HuH-7 (cell line): ENCODE data around the gene LRRC74B.
"Not testable (repeated sequence)": the region's sequence is repeated elsewhere in the genome, so short reads cannot be mapped to it uniquely, and the experiment has no call there.

Experiments
- DNase-seq: peaks from one replicate; pipeline ENCODE4 v3.0.0; 2011; ENCODE audit warnings: low spot score

The LRRC74B gene, protein sequence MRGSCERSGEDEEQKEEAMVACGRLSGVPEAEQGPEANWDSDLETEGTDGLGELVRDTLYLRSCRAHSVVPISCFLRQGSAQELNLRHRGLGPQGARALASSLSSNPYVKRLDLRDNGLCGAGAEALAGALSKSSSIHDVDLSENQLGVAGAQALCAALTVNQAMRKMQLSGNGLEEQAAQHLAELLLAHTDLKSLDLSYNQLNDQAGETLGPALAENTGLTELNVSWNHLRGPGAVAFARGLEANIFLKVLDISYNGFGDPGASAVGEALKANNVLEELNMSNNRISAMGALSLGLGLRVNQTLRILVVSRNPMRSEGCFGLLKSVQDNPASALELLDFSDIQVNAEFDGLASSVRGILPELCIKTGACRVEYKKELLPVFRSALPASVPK

DNA sequence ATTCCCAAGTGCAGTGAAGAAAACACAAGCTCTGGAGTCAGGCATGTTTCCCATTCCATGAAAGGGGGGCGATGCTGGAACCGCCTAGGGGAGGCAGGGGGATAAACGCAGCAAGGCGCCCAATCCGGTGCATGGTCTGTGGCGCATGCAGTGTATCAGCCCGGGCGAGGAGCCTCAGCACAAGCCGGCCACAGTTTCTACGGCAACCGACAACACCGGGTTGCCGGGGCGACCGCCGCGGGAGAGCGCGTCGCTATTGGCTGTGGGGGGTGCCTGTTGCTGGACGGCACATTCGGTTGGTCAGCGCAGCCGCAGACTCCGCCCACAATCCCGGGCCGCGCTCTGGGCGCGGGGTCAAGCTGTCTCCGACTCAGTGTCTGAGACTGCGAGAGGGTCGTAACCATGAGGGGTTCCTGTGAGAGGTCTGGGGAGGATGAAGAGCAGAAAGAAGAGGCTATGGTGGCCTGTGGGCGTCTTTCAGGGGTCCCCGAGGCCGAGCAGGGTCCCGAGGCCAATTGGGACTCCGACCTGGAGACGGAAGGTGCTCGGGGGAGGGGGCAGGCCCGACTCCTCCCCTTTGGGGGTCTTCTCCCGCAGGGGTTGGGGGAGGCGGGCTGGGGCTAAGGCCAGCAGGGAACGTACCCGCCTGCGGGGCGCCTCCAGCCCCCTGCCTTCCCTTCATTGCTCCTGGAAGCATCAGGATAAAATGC is at the start of gene LRRC74B:
Gene LRRC74B (plus strand): TSS at position 362 of the 710 bp plus-strand sequence. CDS start 41 bp downstream, at position 403.
- peak; percentile 98 for DNase-seq

DNA sequence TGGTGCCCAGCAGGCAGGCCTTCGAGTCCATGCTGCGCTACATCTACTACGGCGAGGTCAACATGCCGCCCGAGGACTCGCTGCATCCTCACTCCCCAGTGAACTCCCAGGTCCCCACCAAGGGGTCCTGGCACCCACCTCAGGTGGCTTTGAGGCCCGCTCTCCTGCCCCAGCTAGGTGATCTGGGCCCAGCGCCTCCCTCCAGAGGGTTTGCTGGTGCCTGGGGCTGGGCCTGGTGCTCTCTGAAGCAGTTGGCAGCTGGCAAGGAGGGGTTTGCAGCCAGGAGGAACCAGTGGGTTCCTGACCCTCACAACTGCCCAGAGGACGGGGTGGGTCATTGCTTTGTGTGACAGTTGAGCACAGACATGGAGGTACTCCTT is 49.7 kb upstream of the LRRC74B start:
- DNase-seq = no peak

DNA sequence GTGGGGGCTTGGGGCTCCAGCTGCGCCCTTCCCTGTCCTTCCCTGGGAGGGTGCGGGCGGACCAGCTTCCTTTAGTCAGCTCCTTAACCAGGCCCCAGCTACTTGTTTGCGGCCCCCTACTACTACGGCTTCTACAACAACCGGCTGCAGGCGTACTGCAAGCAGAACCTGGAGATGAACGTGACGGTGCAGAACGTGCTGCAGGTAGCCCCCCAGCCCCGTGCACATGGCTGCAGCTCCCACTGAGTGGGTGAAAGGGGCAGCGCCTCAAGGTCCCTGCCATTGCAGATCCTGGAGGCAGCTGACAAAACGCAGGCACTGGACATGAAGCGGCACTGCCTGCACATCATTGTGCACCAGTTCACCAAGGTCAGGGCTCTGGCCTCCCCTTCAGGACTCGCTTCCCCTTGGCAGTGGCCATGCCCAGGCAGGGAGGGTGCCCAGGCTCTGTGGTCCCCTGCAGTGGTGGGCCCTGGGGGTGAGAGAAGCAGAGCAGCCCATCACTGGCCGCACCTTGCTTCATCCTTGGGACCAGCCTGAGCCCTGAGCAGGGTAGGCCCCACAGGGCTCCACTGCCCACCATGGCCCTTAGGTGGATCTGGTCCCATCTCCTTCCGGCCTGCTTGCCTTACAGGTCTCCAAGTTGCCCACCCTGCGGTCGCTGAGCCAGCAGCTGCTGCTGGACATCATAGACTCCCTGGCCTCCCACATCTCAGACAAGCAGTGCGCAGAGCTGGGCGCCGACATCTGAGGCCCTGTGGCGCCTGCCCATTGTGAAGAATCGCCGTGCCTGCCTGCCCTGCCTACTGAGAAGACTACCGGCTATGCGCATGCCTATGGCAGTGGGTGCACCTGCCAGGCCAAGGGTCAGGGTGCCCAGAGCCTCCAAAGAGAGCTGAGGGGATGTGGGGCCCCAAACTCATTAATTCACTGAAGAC is 48.9 kb upstream of the LRRC74B start:
- DNase-seq = no peak

GRCh38 chr22:20997536-20998257 is 48.0 kb upstream of the LRRC74B start:
- no peak for DNase-seq

- no peak for DNase-seq
Measured at GRCh38 chr22:20998411-20999336, 47.1 kb upstream of the LRRC74B start.

GRCh38 chr22:20999350-21000206 is 46.2 kb upstream of the LRRC74B start:
- DNase-seq = no peak

DNA sequence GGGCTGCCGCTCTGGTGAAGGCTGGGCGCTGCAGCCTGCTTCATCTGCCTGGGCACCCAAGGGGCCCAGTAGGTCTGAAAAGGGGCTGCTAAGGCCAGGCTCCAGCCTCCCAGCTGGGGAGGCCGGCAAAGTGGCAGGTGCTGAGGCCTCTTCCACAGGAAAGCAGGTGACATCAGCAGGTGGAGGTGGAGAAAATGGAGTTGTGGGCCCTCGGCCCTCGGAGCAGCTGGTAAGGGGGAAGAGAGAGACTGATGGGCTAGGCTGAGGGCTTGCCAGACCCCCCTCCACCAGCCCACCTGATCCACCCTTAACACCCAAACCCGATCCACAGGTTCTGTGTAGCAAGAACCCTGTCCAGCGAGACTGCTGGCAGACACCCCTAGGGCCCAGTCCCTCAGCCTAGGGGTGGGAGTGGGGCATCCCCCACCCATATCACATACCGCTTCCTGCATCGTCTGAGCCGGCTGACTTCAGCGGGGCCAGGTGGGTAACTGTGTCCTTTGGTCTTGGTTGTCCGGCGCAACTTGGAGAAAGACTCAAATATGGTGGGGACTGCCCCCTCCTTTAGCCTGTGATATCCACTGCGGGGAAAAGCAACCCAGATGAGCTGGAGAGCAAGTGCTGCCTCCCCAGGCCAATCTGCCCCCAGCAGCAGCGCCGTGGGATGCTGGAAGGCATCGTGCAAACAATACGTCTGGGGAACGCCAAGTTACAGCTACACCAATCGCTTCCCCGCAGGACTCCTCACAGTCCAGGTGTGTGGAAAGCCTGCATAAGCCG is 45.3 kb upstream of the LRRC74B start:
- no peak for DNase-seq

DNA sequence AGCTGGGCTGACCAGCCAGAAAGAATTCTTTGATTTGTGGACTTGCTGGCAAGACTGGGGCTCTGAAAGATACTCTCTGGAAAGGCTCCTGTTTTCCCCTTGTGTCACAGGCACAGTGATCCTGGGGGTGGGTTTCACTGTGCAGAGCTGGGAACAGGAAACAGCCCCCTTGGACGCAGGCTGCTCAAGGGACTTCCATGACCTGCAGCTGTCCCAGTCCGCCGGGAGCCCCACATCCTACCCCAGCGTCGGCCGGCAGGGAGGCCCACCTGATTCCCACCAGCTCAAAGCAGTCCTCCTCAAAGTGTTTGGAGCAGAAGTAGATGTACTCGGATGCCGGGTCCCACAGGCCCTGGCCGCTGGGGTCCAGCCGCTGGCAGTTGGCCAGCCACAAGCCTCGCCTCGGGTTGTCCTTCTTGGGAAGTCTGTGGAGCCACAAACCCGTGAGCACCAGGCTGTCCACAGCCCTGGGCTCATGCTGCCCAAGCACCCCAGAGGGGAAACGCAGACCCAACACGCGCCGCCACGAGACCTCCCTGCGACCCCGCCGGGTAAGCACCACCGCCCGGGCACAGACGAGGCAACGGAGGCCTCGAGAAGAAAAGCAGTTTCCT is 44.7 kb upstream of the LRRC74B start:
- DNase-seq = no peak

DNA sequence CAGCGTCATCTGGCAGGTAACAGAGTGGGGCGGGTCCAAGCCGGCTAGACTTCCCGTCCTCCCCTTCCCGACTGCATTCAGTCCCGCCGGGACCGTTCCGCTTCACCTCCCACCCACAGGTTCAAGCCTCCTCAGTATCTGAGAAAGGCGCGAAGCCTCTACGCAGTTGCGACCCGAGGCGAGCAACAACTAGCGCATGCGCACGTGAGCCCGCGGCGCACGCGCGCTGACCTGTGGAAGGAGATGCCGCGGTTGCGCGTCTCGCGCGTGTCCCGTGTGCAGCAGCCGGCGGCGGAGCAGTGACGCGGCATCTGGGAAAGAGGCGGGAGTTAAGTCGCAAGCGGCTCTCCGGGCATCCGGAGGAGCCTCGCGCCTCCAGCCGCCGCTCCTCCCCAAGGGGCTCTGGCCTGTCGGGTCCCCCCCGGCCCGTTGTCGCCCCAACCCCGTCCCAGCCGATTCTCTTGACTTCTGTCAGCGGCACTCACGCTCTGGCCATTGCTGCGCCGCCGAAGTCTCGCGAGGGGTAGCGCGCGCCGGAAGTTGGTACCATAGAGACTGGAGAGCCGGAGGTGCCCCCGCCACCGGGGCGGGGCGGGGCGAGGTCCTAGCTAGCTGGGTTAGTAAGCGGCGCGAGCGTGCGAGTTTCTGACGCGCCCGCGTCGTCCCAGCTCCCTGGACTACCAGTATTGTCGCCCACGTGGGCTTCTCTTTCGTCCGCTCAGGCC is 44.0 kb upstream of the LRRC74B start, which contains the start of gene THAP7:
Gene THAP7 (minus strand): TSS at position 518 of the 725 bp plus-strand sequence. CDS start 207 bp downstream, at position 311.
- peak; percentile 97 for DNase-seq

DNA sequence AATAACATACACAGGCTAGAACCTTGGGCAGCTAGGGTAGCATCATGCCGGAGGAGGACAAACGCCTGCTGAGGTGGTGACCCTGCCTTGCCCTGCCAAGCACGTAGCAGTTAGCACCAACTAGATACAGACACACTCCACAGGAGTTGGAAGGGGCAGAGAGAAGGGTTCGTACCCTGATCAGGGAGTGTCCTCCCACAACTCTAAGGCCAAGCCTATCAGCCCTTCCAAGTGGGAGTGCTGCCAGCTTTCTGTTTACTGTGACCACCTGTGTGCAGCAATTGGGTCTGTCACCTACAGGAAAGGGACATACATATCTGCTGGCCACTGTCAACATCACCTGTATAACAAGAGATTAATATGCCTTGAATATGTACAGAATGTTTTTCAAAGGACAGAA is 42.0 kb upstream of the LRRC74B start:
- no peak for DNase-seq

- not testable (repeated sequence) for DNase-seq
Measured at GRCh38 chr22:21009208-21009607, 36.5 kb upstream of the LRRC74B start.

DNA sequence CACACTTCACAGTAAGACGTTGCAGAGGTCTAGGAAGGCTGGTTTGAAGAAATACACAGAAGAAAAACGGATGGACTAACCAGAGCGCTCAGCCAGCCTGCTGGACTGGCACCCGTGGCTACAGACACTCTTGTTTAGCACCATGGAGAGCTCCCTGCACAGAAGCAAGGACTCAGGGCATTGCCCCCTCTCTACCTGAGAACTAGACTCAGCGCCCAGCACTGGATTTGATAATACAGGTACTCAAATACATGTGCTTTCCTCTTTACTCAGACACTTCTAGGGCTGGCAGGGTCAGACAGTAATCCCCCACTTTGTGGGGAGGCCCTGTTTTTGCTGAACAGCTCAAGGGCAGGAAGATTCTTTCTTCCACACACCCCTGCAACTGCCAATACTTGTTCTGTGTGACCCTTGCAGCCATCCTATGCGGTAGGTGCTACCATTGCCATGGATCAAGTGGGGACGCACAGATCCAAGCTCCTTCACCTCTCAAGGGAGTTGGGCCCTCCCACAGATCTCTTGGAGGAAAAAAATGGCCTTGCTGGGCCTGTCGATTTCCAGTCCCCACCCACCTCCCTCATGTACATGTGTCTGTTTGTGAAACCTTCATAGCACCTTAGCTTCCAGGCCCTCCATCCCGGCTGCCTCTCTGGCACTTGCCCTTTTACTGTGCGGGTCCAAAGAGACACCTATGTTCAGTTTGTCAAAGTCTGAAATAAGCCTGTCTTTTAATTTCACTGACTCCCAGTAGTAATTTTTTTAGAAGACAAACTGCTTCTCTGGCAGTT is 35.9 kb upstream of the LRRC74B start:
- no peak for DNase-seq

- DNase-seq = no peak
Measured at GRCh38 chr22:21010426-21011113, 35.2 kb upstream of the LRRC74B start.

GRCh38 chr22:21012446-21013407 is 33.0 kb upstream of the LRRC74B start:
- no peak for DNase-seq

GRCh38 chr22:21013657-21014201 is 32.0 kb upstream of the LRRC74B start:
- no peak for DNase-seq
